Measurements from ENCODE around the gene SUB1.

Gene SUB1

GRCh38 chr5:32646061-32646969 lies 61.0 kb downstream of the SUB1 start:
- DNase-seq, result no peak

- no peak for DNase-seq
Observed at GRCh38 chr5:32651088-32651487, 65.7 kb downstream of the SUB1 start.

GRCh38 chr5:32651638-32652037 lies 66.3 kb downstream of the SUB1 start:
- no peak for DNase-seq
